Heart left ventricle (tissue), 16 donors: ENCODE data around the gene CEND1. TPM values are rescaled to one million over a fixed set of nuclear protein-coding genes. Genes with fewer than 3 reads are reported as not detected.
A peak's percentile ranks its signal among the peaks of the same experiment; 100 is the strongest.

Experiments used
- ATAC-seq, 4 donors: fragments of 200-7000 bp; cut with Tn5 transposase; one replicate each; pipeline ENCODE4 v1.9.1; 2020 to 2022; ENCODE audit warnings: moderate library complexity in 4 of 4, mild to moderate bottlenecking in 3 of 4, moderate number of reproducible peaks in 1 of 4
- DNase-seq, 5 donors: peaks; one replicate each; pipeline ENCODE4 v3.0.0-alpha.2; 2020
- H3K27ac ChIP-seq, 12 donors: fragments of 200-600 bp; sonication (generic) in 4 of 12; one replicate each; pipeline versions ENCODE4 v1.5.0 to v1.8.0; 2016 to 2022; ENCODE audit warnings: mild to moderate bottlenecking in 2 of 12
- H3K27me3 ChIP-seq, 9 donors: fragments of 200-600 bp; sonication (generic) in 2 of 9; one replicate each; pipeline versions ENCODE4 v1.5.1 to v1.8.0; 2016 to 2022; ENCODE audit warnings: mild to moderate bottlenecking in 3 of 9
- H3K36me3 ChIP-seq, 9 donors: fragments of 200-600 bp; sonication (generic) in 2 of 9; one replicate each; pipeline versions ENCODE4 v1.5.0 to v1.8.0; 2018 to 2022; ENCODE audit warnings: mild to moderate bottlenecking in 2 of 9
- H3K4me1 ChIP-seq, 12 donors: fragments of 200-600 bp; sonication (generic) in 4 of 12; one replicate each; pipeline versions ENCODE4 v1.5.0 to v1.8.0; 2016 to 2022; ENCODE audit warnings: mild to moderate bottlenecking in 3 of 12
- H3K4me3 ChIP-seq, 12 donors: fragments of 200-600 bp; sonication (generic) in 4 of 12; one replicate each; pipeline versions ENCODE4 v1.5.0 to v1.8.0; 2017 to 2022; ENCODE audit warnings: mild to moderate bottlenecking in 9 of 12, moderate library complexity in 4 of 12
- H3K9me3 ChIP-seq, 12 donors: fragments of 200-600 bp; sonication (generic) in 4 of 12; one replicate each; pipeline versions ENCODE4 v1.5.0 to v1.8.0; 2016 to 2022; ENCODE audit warnings: mild to moderate bottlenecking in 1 of 12
- CTCF ChIP-seq, 12 donors: fragments of 200-600 bp; sonication (generic) in 4 of 12; IDR thresholded peaks; one replicate each; pipeline versions ENCODE4 v1.5.0 to v1.8.0; 2018 to 2022; ENCODE audit warnings: antibody characterized with exemption in 12 of 12, mild to moderate bottlenecking in 5 of 12
- POLR2A ChIP-seq, 2 donors: fragments of 450-650 bp; IDR thresholded peaks; one replicate each; pipeline ENCODE4 v1.6.1; 2017; ENCODE audit warnings: antibody characterized with exemption in 2 of 2, mild to moderate bottlenecking in 2 of 2, moderate library complexity in 2 of 2
- WGBS, 4 donors: extraction: QIAGEN DNeasy Blood & Tissue Kit in 2 of 4; methylation state at CpG; one replicate each; pipeline versions ENCODE4 v1.1.5 to v1.1.7; 2013 to 2018; 5-methylcytosine and 5-hydroxymethylcytosine counted together
- intact Hi-C, 10 donors: fragments of 100-400 bp; cut with DNase I; formaldehyde crosslinking; loops; one replicate each; pipeline versions ENCODE4 v1.11.1 to v1.14.2; 2022
- polyA plus RNA-seq, 2 donors: library from polyadenylated mRNA; stranded (reverse); fragments of 200-250 nt; gene quantifications; one replicate each; pipeline ENCODE4 v1.2.3, GENCODE V29; 2013
- total RNA-seq, 9 donors: library from RNA; depleted of rRNA in 2 of 9; stranded (reverse); fragments of >200 nt in 2 of 9; fragmentation: NEBNext Ultra II Directional in 3 of 9; extraction: Animal tissue kit (Norgen Biotek cat#: 25700) in 3 of 9; gene quantifications; one replicate each; pipeline versions ENCODE4 v1.1.0 to v1.2.4, GENCODE V29; 2016 to 2023
- donor health status: ischemic (EF 13 %, LVEDD 7.1; RV severe dilation, severe dysfunction).
- donor health status: healthy with polysubstance abuse.
- donor health status: DM: no; HTN: yes; CAD: no.
- donor health status: DM: no; HTN: no; CAD: no.
- donor health status: ischemic (EF 25% LVEDD 6.9; RV normal size, moderate dysfunction).
- donor health status: ischemic (EF 25% LVEDD 5.7; RV mildly dilated, moderate dysfunction).
- donor health status: healthy.
- donor health status: DM: yes; HTN: yes; CAD: no.
- donor health status: ischemic (EF 35%, LVEDD 5.7; RV mildly dilated, moderate dysfunction).
- donor health status: nonischemic (EF 11% LVEDD 7.7; RV severe dilation, severe dysfunction).
- donor health status: DM: yes; HTN: yes; CAD: no.
- donor health status: PGD.
- donor health status: ischemic (EF 29% LVEDD 5.4; RV normal size, mild dysfunction).
- donor health status: nonischemic (EF 23%, LVEDD 6.1; RV moderate dilation, normal function).

CEND1 gene
- total and polyA plus RNA-seq, 11 donors: 0.25 to 1.1 (median 0.44) TPM; not detected in 2

GRCh38 chr11:774873-775592 is 14.9 kb downstream of the CEND1 start:
- H3K27ac ChIP-seq: no peak overlapping the region
- peaks cover 0 to 48% (median 30%) of the 10 kb centered on the region in 9 donors for H3K36me3 ChIP-seq
- peak overlapping the region in 1 of 12 donors; percentile 90 for H3K4me3 ChIP-seq
- no peaks in the 10 kb centered on the region for H3K27me3 ChIP-seq
- ATAC-seq (no peak), DNase-seq (peak in 1 of 5 donors; percentile 16)
- no peak for TF ChIP-seq POLR2A (IDR thresholded peaks at IDR 0.05)
- TF ChIP-seq CTCF (IDR thresholded peaks at IDR 0.05): no peak
- H3K9me3 ChIP-seq: no peaks in the 10 kb centered on the region
- intact Hi-C loops: no loop called here
- peaks cover 0 to 44% (median 27%) of the 10 kb centered on the region in 12 donors for H3K4me1 ChIP-seq
- 74 to 81% (median 79%) methylated on average over 17 to 20 of the region's 20 CpGs for WGBS, 4 donors

- peaks cover 0 to 42% (median 27%) of the 10 kb centered on the region in 12 donors for H3K4me1 ChIP-seq
- DNase-seq (no peak), ATAC-seq (no peak)
- no peak overlapping the region for H3K27ac ChIP-seq
- 79 to 93% (median 88%) methylated on average over 2 to 9 of the region's 9 CpGs for WGBS, 4 donors
- no peak for TF ChIP-seq CTCF (IDR thresholded peaks at IDR 0.05)
- TF ChIP-seq POLR2A (IDR thresholded peaks at IDR 0.05): no peak
- H3K9me3 ChIP-seq: no peaks in the 10 kb centered on the region
- no peak overlapping the region for H3K4me3 ChIP-seq
- no peaks in the 10 kb centered on the region for H3K27me3 ChIP-seq
- intact Hi-C loops: no loop called here
- peaks cover 0 to 56% (median 36%) of the 10 kb centered on the region in 9 donors for H3K36me3 ChIP-seq
Observed at GRCh38 chr11:773830-774229, 16.1 kb downstream of the CEND1 start.

GRCh38 chr11:773425-773824 is 16.5 kb downstream of the CEND1 start:
- TF ChIP-seq POLR2A (IDR thresholded peaks at IDR 0.05): no peak
- TF ChIP-seq CTCF (IDR thresholded peaks at IDR 0.05): no peak

GRCh38 chr11:772429-773390 is 17.2 kb downstream of the CEND1 start:
- peaks cover 0 to 58% (median 39%) of the 10 kb centered on the region in 9 donors for H3K36me3 ChIP-seq
- TF ChIP-seq POLR2A (IDR thresholded peaks at IDR 0.05) (no peak), CTCF (IDR thresholded peaks at IDR 0.05) (no peak)
- H3K27ac ChIP-seq: no peak overlapping the region

More at GRCh38 chr11:773425-773824, 16.5 kb downstream of the CEND1 start:
- Histone ChIP-seq H3K27ac (no peak overlapping the region), H3K4me1 (peaks cover 0 to 38% (median 25%) of the 10 kb centered on the region in 12 donors), H3K4me3 (no peak overlapping the region), H3K27me3 (no peaks in the 10 kb centered on the region), H3K36me3 (peaks cover 0 to 58% (median 39%) of the 10 kb centered on the region in 9 donors), H3K9me3 (no peaks in the 10 kb centered on the region)
- 81 to 91% (median 86%) methylated on average over 3 to 5 of the region's 5 CpGs for WGBS, 4 donors
- ATAC-seq (no peak), DNase-seq (peak in 1 of 5 donors; percentile 17)
- intact Hi-C loops: no loop called here

More at GRCh38 chr11:772429-773390, 17.2 kb downstream of the CEND1 start:
- Histone ChIP-seq H3K9me3 (no peaks in the 10 kb centered on the region), H3K27me3 (no peaks in the 10 kb centered on the region), H3K4me1 (peaks cover 0 to 32% (median 19%) of the 10 kb centered on the region in 12 donors), H3K4me3 (no peak overlapping the region)
- ATAC-seq (no peak), DNase-seq (no peak)
- 74 to 84% (median 84%) methylated on average over 19 to 34 of the region's 34 CpGs for WGBS, 4 donors
- intact Hi-C loops: no loop called here
